Spleen (tissue), 11 donors: ENCODE measurements around the gene ZW10. TPM values are rescaled to one million over a fixed set of nuclear protein-coding genes. Genes with fewer than 3 reads are reported as not detected.

Experiments
- DNase-seq: peaks from one replicate; pipeline ENCODE4 v3.0.0-alpha.2; 2020
- H3K27ac ChIP-seq, 8 donors: fragments of 200-600 bp; sonication (generic) in 7 of 8; 1 replicate in 4 of 8; 2 replicates in 4 of 8; pipeline versions ENCODE4 v1.5.0 to v1.8.0; 2016 to 2021; ENCODE audit warnings: inconsistent platforms in 4 of 8, mild to moderate bottlenecking in 4 of 8, moderate library complexity in 1 of 8
- H3K27me3 ChIP-seq, 7 donors: fragments of 200-600 bp; sonication (generic) in 6 of 7; replicated peaks in 1 of 7; 1 replicate in 4 of 7; 2 replicates in 3 of 7; pipeline versions ENCODE4 v1.5.0 to v1.8.0; 2016 to 2021; ENCODE audit warnings: inconsistent platforms in 3 of 7, mild to moderate bottlenecking in 1 of 7
- H3K36me3 ChIP-seq, 6 donors: fragments of 200-600 bp; sonication (generic) in 5 of 6; 1 replicate in 4 of 6; 2 replicates in 2 of 6; pipeline versions ENCODE4 v1.5.0 to v1.8.0; 2016 to 2021; ENCODE audit warnings: inconsistent platforms in 2 of 6
- H3K4me1 ChIP-seq, 6 donors: fragments of 200-600 bp; sonication (generic) in 5 of 6; 1 replicate in 3 of 6; 2 replicates in 3 of 6; pipeline versions ENCODE4 v1.5.0 to v1.8.0; 2016 to 2021; ENCODE audit warnings: inconsistent platforms in 3 of 6
- H3K4me3 ChIP-seq, 8 donors: fragments of 200-600 bp; sonication (generic) in 7 of 8; 1 replicate in 4 of 8; 2 replicates in 4 of 8; pipeline versions ENCODE4 v1.5.0 to v1.8.0; 2016 to 2021; ENCODE audit warnings: inconsistent platforms in 4 of 8, mild to moderate bottlenecking in 4 of 8, moderate library complexity in 2 of 8
- H3K9me3 ChIP-seq, 8 donors: fragments of 200-600 bp; sonication (generic) in 7 of 8; 1 replicate in 4 of 8; 2 replicates in 4 of 8; pipeline versions ENCODE4 v1.5.0 to v1.8.0; 2016 to 2021; ENCODE audit warnings: inconsistent platforms in 4 of 8
- POLR2A ChIP-seq, 3 donors: fragments of 450-650 bp; IDR thresholded peaks; one replicate each; pipeline ENCODE4 v1.5.1; 2017; ENCODE audit warnings: antibody characterized with exemption in 3 of 3, mild to moderate bottlenecking in 1 of 3
- POLR2AphosphoS5 ChIP-seq, 3 donors: sonication (generic); formaldehyde crosslinking; IDR thresholded peaks; one replicate each; pipeline ENCODE4 v1.5.1; 2017; ENCODE audit warnings: antibody characterized with exemption in 3 of 3
- WGBS, 5 donors: extraction: QIAGEN DNeasy Blood & Tissue Kit in 3 of 5; methylation state at CpG; one replicate each; pipeline versions ENCODE4 v1.1.5 to v1.1.7; 2013 to 2018; 5-methylcytosine and 5-hydroxymethylcytosine counted together
- intact Hi-C: fragments of 100-400 bp; cut with DNase I; formaldehyde crosslinking; loops from one replicate; pipeline ENCODE4 v1.15.0; 2023; ENCODE audit warnings: low total_unique reads
- polyA plus RNA-seq, 3 donors: library from polyadenylated mRNA; stranded (reverse); fragments of 200-250 nt; gene quantifications; one replicate each; pipeline ENCODE4 v1.2.1, GENCODE V29; 2013
- total RNA-seq, 7 donors: library from RNA; depleted of rRNA in 3 of 7; stranded (reverse); fragments of >200 nt in 3 of 7; fragmentation: NEBNext Ultra II Directional in 4 of 7; extraction: Animal tissue kit (Norgen Biotek cat#: 25700) in 4 of 7; gene quantifications; one replicate each; pipeline versions ENCODE4 v1.1.0 to v1.2.1, GENCODE V29; 2016 to 2021
- TF ChIP-seq, protein P1 (sequence below), 11 experiments: fragments of 200-600 bp in 7 of 11; fragments of 450-650 bp in 4 of 11; sonication (generic) in 4 of 11; IDR thresholded peaks in 8 of 11; conservative IDR thresholded peaks in 3 of 11; 1 replicate in 7 of 11; 2 replicates in 4 of 11; pipeline versions ENCODE4 v1.4.0 to v1.8.0; 2016 to 2021; ENCODE audit warnings: antibody characterized with exemption in 11 of 11, inconsistent platforms in 4 of 11, mild to moderate bottlenecking in 1 of 11
- donor health status: healthy with polysubstance abuse.
- donor health status: DM: no; HTN: no; CAD: no; lungs with moderate emphysema.
- donor health status: DM: no; HTN: no; CAD: no.
- donor health status: Bipolar disorder and iron deficiency.
- donor health status: healthy.
- donor health status: DM: no; HTN: no; CAD: no.
- donor health status: DM: yes; HTN: yes; CAD: no.

The ZW10 gene
- total and polyA plus RNA-seq, 10 donors, result 3.2 to 15.7 (median 10.9) TPM

DNA sequence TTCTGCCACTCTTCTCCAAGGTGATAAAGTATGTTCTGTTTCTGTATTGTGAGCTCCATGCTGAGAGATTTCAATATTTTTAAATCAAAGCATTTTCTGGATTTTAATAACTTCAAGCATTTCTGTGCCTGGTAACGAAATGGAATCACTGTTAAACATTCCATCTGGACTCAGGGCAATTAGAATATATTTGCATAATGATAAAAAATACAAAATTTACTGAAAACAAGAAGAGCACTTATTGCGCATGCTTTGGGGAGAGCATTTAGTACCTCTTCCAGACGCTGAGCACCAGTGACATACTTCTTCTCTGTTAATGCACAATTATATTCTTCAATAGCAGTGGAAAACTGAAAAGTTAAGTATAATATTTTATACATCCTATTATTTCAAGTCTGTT lies 13.3 kb downstream of the ZW10 start:
- intact Hi-C loops, result no loop called here
- no peak overlapping the region for H3K27ac ChIP-seq
- peaks cover 0 to 5% (median 0%) of the 10 kb centered on the region in 6 donors for H3K4me1 ChIP-seq
- no peak overlapping the region for H3K4me3 ChIP-seq
- peaks cover 0 to 97% (median 57%) of the 10 kb centered on the region in 6 donors for H3K36me3 ChIP-seq
- WGBS, 5 donors, result 89 to 97% (median 94%) methylated on average over 3 of the region's 3 CpGs
- no peaks in the 10 kb centered on the region for H3K9me3 ChIP-seq
- TF ChIP-seq, protein P1, sequence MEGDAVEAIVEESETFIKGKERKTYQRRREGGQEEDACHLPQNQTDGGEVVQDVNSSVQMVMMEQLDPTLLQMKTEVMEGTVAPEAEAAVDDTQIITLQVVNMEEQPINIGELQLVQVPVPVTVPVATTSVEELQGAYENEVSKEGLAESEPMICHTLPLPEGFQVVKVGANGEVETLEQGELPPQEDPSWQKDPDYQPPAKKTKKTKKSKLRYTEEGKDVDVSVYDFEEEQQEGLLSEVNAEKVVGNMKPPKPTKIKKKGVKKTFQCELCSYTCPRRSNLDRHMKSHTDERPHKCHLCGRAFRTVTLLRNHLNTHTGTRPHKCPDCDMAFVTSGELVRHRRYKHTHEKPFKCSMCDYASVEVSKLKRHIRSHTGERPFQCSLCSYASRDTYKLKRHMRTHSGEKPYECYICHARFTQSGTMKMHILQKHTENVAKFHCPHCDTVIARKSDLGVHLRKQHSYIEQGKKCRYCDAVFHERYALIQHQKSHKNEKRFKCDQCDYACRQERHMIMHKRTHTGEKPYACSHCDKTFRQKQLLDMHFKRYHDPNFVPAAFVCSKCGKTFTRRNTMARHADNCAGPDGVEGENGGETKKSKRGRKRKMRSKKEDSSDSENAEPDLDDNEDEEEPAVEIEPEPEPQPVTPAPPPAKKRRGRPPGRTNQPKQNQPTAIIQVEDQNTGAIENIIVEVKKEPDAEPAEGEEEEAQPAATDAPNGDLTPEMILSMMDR (IDR thresholded peaks at IDR 0.05 in 8 of 11, conservative IDR thresholded peaks at IDR 0.05 in 3 of 11), result no peak
- no peak for TF ChIP-seq POLR2A (IDR thresholded peaks at IDR 0.05)
- TF ChIP-seq POLR2AphosphoS5 (IDR thresholded peaks at IDR 0.05), result no peak
- H3K27me3 ChIP-seq, result no peaks in the 10 kb centered on the region
- DNase-seq, result no peak

DNA sequence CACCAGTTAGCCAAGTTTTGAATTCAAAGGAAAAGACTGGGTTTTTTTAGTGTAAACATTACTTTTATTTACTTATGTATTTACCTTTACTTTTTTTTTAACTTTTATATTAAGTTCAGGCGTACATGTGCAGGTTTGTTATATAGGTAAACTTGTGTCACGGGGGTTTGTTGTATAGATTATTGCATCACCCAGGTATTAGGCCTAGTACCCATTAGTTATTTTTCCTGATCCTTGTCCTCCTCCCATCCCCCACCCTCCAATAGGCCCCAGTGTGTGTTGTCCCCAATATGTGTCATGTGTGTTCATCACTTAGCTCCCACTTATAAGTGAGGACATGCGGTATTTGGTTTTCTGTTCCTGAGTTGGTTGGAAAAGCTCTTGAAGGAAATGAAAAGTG lies 20.6 kb downstream of the ZW10 start:
- Histone ChIP-seq H3K36me3 (peaks cover 0 to 99% (median 48%) of the 10 kb centered on the region in 6 donors), H3K9me3 (no peaks in the 10 kb centered on the region), H3K27me3 (no peaks in the 10 kb centered on the region), H3K4me1 (no peaks in the 10 kb centered on the region), H3K4me3 (no peak overlapping the region), H3K27ac (no peak overlapping the region)
- WGBS, 5 donors, result 94 to 100% (median 96%) methylated on average over 3 of the region's 3 CpGs
- TF ChIP-seq POLR2AphosphoS5 (IDR thresholded peaks at IDR 0.05) (no peak), POLR2A (IDR thresholded peaks at IDR 0.05) (no peak)
- TF ChIP-seq, protein P1 (IDR thresholded peaks at IDR 0.05 in 8 of 11, conservative IDR thresholded peaks at IDR 0.05 in 3 of 11), result no peak
- no peak for DNase-seq
- intact Hi-C loops, result no loop called here

DNA sequence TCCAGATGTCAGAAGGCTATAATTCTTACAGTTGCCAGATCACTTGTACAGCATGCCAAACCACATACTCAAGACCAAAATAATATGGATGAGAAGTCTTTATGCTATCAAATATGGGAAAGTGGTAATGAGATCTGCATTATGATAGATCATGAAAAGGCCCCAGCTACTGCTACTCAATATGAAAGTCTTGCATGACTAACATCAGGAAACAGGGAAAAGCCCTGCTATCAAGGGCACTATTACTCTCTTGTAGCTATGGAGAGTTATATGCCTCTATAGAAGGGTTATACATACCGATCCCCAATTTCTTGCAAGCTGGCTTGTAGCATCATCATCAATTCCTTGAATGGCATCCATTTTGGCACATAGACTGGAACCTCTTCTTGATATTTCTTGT lies 37.2 kb downstream of the ZW10 start:
- H3K9me3 ChIP-seq, result no peaks in the 10 kb centered on the region
- intact Hi-C loops, result no loop called here
- TF ChIP-seq POLR2AphosphoS5 (IDR thresholded peaks at IDR 0.05) (no peak), POLR2A (IDR thresholded peaks at IDR 0.05) (no peak)
- TF ChIP-seq, protein P1 (IDR thresholded peaks at IDR 0.05 in 8 of 11, conservative IDR thresholded peaks at IDR 0.05 in 3 of 11), result no peak
- peaks cover 0 to 6% (median 2%) of the 10 kb centered on the region in 6 donors for H3K4me1 ChIP-seq
- H3K27me3 ChIP-seq, result no peaks in the 10 kb centered on the region
- DNase-seq, result no peak
- H3K4me3 ChIP-seq, result no peak overlapping the region
- 88 to 94% (median 92%) methylated on average over 1 of the region's 1 CpG for WGBS, 5 donors
- no peak overlapping the region for H3K27ac ChIP-seq
- H3K36me3 ChIP-seq, result peaks cover 0 to 100% (median 65%) of the 10 kb centered on the region in 6 donors

DNA sequence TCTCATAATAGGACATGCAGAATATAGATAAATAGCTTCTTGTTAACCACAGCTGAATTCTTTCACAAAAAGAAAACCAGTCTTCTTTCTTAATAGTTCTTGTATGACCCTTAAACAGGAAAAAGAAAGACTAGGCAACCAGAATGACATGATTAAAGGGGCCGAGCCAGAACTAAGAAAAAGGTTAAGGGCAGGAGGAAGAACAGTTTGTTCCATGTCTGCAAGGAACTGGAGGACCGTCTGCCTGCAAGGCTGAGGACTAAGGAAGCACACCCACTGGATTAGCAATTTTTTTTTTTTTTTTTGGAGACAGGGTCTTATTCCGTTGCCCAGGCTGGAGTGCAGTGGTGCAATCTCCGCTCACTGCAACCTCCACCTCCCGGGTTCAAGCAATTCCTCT lies 41.4 kb downstream of the ZW10 start:
- Histone ChIP-seq H3K27ac (peak overlapping the region in 1 of 8 donors; percentile 22), H3K27me3 (no peaks in the 10 kb centered on the region), H3K4me1 (peaks cover 0 to 9% (median 4%) of the 10 kb centered on the region in 6 donors), H3K4me3 (no peak overlapping the region), H3K36me3 (peaks cover 0 to 65% (median 37%) of the 10 kb centered on the region in 6 donors), H3K9me3 (no peaks in the 10 kb centered on the region)
- TF ChIP-seq, protein P1 (IDR thresholded peaks at IDR 0.05 in 8 of 11, conservative IDR thresholded peaks at IDR 0.05 in 3 of 11), result no peak
- TF ChIP-seq POLR2AphosphoS5 (IDR thresholded peaks at IDR 0.05) (no peak), POLR2A (IDR thresholded peaks at IDR 0.05) (no peak)
- 80 to 93% (median 89%) methylated on average over 5 of the region's 5 CpGs for WGBS, 5 donors
- DNase-seq, result no peak
- intact Hi-C loops, result no loop called here
